NCI-H446 treated with DMSO at 0.1 percent for 48 hours (cell line): ENCODE data around the gene PAX8.

ENCODE experiments used
- DNase-seq: peaks from one replicate; lab custom pipeline; 2025; lab: John Stamatoyannopoulos, UW

PAX8 gene

DNA sequence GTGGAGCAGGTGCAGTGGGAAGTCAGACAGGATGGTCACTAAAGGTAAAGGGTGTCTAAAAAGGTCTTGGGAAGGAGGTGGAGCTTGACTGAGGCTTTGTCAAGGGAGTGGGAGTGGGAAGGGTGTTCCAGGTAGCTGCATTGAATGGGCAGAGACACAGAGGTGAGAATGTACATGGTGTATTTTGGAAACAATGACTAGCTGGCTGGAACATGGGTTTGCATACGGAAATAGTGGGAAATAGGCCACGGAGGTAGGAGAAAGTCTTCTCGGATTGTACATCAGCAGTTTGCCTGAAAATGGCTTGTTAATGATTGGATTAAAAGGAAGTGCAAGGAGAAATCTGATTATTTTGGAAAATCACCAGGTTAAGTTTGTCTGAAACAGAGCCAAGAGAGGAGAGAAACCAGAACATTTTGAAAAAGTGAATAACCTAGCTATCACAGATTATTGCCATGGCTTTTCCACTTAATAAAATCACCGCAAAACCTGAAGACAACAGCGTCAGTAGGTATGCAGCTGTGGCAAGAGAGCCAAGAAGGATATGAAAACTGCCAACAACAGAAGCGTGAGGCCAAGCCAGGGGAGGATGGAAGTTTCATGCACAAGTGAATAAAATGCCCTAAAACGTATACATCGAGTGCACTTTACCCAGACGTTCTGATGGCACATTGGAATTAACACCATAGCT, 13.9 kb downstream of the PAX8 start:
- DNase-seq, result no peak

DNA sequence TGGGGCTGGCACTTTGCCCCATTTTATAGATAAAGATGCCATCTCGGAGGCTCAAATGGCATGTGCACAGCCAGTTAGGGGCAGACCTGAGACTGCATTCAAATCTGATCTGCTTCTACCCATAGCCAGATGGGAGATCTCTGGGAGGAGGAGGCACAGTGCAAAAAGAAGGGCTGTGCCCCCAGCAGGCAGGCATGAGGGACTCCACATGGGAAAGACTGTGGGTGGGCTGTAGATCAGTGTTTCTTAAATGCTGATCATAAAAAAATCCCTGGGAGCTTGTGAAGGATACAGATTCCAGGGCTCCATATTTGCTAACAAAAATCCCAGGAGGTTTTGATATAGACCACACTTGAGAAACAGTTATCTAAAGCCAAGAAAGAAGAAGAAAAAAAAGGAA, 15.2 kb downstream of the PAX8 start:
- DNase-seq, result no peak

DNA sequence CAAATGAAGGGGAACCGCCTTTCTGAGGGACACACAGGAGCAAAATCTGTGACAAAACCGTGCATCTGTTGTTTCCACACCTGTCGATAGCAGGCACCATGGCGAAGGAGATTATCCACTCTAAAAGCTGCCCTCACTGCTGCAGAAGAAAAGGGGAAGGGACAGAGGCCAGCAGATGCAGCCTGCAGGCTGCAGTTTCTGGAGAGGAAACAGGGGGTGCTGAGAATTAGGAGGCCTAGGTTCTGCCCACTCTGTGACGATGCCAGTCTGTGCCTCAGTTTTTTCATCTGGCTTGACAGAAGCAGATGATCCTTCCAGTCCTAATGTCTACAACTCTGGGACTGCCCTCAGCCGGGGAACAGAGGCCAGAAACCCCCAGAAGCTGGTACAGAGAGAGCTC, 17.7 kb downstream of the PAX8 start:
- no peak for DNase-seq

DNA sequence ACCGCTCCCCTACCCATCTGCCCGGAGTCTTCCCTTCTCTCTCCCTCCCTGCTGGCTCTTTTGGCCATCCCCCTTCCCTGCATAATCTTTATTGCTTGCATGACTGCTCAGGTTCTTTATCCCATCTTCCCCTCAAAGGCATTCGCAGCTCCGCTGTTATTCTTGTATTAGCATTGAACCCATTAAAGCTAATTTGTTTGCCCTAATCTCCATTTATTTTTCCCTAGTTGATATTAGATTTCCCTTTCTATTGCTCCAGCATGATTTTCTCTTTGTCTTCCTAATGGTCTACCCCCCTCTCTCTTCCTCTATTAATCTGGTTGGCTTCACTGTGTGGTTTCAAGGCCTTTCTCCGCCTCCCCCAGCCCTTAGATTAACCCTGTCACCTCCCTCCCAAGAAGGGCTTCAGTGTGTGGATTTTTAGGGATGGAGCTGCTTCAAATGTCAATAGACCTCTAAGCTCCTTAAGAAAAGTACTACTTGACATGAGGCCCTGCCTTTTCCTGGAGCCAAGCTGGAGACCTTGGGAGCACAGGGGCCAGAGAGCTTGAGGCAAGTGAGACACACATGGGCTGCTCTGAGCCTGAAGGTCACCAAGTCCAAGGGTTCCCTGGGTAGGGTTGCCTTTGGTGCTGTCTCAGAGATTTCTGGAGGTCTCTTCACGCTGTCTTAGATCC, 20.1 kb downstream of the PAX8 start:
- DNase-seq, result no peak

DNA sequence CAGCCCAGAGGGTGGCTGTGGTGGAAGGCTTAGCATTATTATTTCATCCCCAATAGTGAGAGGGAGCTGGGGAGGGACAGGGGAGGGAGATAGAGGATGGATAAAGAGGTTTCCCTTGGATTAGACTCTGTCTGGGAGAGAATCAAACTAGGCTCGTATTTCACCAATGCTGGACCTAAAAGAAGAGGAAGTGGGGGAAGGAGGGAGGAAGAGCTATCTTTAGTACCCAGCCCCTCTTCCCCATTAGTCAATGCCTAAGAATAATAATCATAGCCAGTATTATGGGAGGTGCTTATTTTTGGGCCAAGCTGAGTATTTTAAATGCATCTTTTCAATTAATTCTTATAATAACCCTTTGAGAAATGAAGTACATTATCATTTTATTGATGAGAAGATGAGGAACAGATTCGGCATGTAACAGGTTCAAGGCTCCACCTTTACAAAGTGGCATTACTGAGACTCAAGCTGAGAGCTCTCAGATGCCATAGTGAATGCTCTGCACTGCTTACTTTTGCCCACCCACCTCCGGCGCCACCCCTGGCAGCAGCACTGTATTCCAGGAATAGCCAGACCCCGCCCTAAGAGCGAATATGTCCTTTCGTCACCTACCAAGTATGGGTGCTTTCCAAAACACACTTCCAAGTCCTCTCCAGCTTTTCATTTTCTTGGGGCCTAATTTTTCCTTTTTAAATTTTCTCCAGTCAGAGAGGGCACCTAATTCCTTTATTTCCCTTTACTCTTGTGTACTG, 21.0 kb downstream of the PAX8 start:
- no peak for DNase-seq

DNA sequence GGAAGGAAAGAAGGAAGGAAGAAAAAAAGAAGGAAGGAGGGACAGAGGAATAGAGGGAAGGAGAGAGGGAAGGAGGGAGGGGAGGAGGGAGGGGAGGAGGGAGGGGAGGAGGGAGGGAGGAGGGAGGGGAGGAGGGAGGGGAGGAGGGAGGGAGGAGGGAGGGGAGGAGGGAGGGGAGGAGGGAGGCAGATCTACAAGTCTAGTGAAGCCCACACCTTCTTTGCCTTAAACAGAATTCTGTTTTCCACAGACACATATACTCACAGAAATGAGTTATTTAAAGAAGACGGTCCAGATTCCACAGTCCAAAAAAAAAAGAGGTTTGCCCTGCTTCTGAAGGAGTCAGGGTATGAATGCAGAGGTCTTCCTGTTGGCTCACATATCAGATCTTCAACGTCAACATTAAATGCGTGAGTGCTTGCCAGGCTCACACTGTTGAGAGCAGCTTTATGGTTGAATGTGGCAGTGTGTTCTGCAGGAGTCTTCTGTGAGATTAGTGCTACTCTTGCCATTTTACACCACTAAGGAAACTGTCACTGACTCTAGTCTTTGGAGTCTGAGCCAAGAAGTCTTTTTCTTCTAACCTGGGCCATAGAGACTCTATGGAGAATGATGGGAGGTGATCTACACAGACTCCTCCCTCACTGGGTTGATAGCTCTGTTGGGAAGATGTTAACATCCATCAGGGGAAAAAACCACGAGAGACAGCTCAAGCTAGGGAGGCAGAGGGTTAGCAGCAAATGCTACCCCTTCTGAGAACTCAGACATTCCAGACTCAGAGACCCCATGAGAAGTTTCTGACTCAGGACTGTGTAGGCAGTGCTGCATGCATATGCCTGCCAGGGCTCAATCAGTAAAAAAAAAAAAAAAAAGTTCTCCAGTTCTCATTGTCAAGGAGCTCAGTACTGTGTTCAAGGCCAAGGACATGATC, 23.3 kb downstream of the PAX8 start:
- no peak for DNase-seq

DNA sequence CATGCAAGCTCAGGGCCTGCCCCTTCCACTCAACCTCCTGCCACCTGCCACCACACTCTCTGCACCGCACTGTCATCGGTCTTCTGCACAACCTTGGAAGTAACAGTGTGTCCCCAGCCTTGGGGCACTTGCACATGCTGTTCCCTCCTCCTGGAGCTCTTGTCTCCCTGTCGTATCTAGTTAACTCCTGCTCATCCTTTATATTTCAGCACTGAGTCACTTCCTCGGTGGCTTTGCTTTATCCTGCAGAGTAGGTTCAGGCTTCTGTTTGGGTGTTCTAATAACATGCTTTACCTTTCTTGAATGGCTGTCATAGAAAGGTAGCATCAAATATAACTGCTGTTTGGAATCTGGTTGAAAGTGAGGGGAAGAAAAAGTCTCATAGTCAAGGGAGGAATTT, 25.3 kb downstream of the PAX8 start:
- DNase-seq, result no peak

- no peak for DNase-seq
These were observed 26.6 kb downstream of the PAX8 start for GRCh38 chr2:113252047-113252590.

DNA sequence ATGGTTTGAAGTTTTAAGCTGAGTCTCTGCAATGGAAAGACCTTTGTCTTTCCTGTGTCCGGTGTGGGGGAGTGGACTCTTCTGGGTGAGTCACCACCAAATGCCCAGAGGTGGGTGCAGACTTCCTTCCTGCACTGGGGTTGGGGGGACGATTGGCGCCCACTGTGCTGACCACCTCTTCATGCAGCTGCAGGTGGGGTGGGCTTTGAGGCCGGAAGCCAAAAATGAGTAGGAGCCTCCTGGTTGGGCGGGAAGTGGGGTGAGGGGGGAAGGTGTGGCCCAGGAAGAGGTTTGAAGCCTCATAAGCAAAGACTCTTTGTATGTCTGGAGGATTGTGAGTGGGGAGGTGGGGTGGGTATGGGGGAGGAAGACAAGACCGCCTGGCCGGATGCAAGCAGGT, 27.6 kb downstream of the PAX8 start:
- DNase-seq, result no peak

- peak; percentile 40 for DNase-seq
These were observed 29.5 kb downstream of the PAX8 start for GRCh38 chr2:113248997-113249770.

DNA sequence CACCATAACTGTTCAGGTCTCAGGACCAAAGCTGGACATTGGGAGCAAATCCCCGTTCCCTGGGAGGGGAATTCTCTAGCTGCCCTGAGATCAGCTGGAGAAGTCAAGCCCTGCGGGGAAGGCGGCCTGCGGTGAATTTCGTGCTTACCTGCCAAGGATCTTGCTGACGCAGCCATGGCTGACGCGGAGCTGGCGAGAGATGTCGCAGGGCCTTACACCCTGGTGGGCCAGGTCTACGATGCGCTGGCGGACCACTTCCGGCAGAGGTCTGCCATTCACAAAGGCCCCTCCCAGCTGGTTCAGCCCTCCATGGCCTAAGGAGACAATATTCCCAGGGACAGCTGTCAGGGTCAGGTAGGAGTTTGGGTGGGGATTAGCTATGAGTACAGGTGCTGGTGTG, 32.1 kb downstream of the PAX8 start:
- no peak for DNase-seq

- no peak for DNase-seq
These were observed 33.4 kb downstream of the PAX8 start for GRCh38 chr2:113245276-113245711.

DNA sequence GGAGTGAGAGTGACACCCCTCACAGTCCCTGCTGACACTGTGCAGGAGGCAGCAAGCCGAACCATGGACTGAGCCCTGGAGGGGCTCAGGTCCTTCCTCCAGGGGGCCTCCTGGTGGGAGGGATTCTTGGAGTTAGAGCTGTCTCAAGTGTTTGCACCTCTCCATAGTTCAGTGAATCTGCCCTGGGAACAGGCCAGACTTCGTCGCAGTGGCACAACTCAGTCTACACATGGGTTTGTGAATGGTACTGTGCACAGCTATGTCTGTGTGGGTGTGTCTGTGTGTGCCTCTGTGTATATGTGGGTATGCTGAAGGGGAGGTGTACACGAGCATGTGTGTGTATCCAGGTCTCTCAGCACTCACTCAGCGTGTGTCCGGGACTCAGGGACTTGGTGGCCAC, 36.4 kb downstream of the PAX8 start:
- DNase-seq, result no peak

GRCh38 chr2:113240915-113241911, 37.5 kb downstream of the PAX8 start:
- peak; percentile 3 for DNase-seq

DNA sequence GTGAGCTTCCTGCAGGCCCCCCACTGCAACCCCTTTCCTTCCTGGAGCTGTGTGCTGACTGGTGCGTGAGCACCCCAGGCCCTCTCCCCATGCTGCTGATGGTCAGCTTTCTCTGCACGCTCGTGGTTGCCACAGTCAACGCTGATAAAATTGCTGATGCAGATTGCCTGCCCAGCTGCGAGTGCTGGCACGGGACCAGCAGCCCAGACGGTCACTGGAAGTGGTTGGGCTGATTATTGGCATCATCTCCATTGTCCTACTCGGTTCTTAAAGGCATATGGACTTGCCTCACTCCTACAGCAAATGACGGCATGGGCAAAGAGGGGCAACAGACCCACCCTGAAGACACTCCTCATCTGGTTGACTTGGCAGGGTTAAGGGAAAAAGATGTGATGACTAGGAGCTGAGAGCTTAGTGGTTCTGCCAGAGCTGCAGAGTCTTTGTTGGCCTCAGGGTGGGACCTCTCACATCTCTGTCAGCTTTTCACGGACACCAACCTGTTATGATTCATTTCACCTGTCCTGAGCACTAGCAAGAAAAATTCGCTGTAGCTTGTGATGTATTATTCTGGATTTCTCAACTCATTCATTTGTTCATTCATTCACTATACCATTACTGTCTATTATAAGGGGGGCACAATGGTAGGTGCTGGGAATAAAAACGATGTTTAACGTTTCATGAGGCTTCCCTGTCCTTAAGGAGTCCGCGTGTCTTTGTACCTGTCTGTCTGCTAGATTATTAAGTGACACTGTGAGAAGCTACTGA, 38.4 kb downstream of the PAX8 start:
- DNase-seq, result peak; percentile 77

DNA sequence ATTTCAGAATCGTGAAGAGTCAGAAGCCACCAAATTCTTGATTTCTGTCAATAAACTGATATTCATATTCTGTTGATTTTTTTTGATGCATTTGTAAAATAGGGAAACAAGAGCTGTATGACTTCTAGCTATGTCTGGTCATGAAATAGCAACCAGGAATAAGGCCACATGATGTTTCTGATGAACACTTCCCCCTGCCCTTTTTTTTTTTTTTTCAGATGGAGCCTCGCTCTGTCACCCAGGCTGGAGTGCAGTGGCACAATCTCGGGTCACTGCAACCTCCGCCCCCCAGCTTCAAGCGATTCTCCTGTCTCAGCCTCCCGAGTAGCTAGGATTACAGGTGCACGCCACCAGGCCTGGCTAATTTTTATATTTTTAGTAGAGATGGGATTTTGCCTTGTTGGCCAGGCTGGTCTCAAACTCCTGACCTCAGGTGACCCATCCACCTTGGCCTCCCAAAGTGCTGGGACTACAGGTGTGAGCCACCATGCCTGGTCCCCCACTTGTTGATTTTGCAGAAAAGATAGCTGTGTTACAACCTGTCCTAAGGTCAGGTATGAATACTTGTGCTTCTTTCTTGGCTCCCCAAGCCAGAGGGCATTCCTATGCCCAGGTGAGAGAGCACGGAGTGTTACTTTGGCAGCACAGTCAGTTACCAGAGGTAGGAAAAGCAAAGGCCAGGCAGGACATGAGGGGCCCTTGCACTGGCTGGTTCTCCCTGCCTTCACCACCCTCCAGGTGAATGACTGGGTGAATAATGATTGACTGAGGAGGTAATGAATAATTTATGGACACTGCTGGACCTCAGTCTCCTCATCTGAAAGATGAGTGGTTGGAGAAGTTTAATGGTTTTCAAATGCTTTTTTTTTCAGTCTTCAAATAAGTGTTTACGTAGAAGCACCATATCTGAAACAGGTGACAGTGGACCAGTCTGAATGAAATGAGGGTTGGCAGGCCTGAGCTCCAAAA, 39.6 kb downstream of the PAX8 start:
- no peak for DNase-seq

GRCh38 chr2:113237604-113238160, 41.0 kb downstream of the PAX8 start:
- no peak for DNase-seq
